ENCODE results near the gene C5orf15. TPM values are rescaled to one million over a fixed set of nuclear protein-coding genes. Genes with fewer than 3 reads are reported as not detected.

Gene C5orf15
- total and polyA plus RNA-seq, 9 of the 15 experiments (the other 6 are each of a cell fraction or from before 2014, with no cell fraction given), result 23.3 to 50.7 (median 35.5) TPM

DNA sequence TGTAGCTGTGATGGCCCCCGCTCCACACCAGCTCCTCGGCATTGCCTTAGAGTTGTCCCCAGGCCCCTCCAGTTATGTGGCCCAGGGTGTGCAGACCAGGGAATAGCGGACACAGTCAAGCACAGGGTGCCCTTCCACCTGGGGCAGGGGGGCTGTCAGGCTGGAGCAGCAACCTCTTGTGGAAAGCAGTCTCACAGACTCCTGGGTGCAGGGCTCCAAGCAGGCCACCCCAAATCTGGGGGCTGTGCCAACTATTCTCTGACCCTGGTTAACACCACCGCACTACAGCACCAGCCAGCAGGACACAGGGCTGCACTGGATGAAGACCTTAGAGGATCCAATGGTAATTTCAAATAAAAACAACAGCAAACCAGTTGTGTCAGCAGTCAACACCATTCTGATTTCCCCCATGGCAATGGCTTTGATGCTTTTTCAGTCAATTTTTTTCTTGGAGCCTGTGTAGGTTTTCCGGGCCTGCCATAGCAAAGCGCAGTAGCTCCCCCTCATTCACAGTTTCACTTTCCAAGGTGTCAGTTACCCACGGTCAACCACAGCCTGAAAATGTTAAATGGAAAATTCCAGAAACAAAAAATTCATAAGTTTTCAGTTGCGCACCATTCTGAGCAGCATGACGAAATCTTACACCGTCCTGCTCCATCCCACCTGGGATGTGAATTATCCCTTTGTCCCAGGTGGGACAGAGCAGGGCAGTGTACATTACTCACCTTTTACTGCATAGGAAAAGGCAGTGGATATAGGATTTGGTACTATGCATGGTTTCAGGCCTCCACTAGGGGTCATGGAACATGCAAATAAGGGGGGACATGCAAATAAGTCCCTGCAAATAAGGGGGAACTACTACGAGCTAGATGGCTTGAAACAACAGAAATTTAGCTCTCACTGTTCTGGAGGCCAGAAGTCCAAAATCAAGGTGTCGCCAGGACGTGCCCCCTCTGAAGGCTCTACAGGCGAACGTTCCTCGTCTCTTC is 49.0 kb downstream of the C5orf15 start:
- Histone ChIP-seq H3K9me3 (replicated peaks; ENCODE audit: control insufficient read depth, insufficient read depth, low read depth, low read length) (no peaks in the 10 kb centered on the region), H3K4me2 (ENCODE audit: insufficient read depth, low read length) (no peak overlapping the region), H3K27ac (ENCODE audit: extremely low read depth, low read depth, low read length) (no peak overlapping the region), H3K9ac (ENCODE audit: insufficient read depth in 1 of 2, low read depth in 2 of 2, low read length in 2 of 2) (peak overlapping the region in 1 of 2 experiments; percentile 60; a peak in 1 of 4 replicates), H3K79me2 (ENCODE audit: control insufficient read depth, insufficient read depth, low read length) (no peaks in the 10 kb centered on the region), H3K9me1 (ENCODE audit: control insufficient read depth, insufficient read depth, low read length) (no peaks in the 10 kb centered on the region), H2AFZ (ENCODE audit: low read depth, low read length) (no peak overlapping the region), H3K4me1 (replicated peaks in 1 of 2; ENCODE audit: control insufficient read depth in 2 of 2, insufficient read depth in 2 of 2, low read length in 2 of 2) (peaks cover 3 to 10% of the 10 kb centered on the region in 2 experiments; a peak in 2 of 5 replicates), H3K4me3 (no peak overlapping the region), H3K27me3 (ENCODE audit: control insufficient read depth in 2 of 2, insufficient read depth in 2 of 2, low read length in 2 of 2) (no peaks in the 10 kb centered on the region), H4K20me1 (replicated peaks; ENCODE audit: control insufficient read depth, insufficient read depth, low read length) (no peaks in the 10 kb centered on the region), H3K36me3 (ENCODE audit: control insufficient read depth, insufficient read depth, low read length) (no peaks in the 10 kb centered on the region)
- POLR2A ChIA-PET, result interaction anchor here (1.1 kb wide), 1 partner anchor 11 kb away, joined by 3 read pairs; no protein-coding TSS in a partner anchor
- TF ChIP-seq, protein P1, sequence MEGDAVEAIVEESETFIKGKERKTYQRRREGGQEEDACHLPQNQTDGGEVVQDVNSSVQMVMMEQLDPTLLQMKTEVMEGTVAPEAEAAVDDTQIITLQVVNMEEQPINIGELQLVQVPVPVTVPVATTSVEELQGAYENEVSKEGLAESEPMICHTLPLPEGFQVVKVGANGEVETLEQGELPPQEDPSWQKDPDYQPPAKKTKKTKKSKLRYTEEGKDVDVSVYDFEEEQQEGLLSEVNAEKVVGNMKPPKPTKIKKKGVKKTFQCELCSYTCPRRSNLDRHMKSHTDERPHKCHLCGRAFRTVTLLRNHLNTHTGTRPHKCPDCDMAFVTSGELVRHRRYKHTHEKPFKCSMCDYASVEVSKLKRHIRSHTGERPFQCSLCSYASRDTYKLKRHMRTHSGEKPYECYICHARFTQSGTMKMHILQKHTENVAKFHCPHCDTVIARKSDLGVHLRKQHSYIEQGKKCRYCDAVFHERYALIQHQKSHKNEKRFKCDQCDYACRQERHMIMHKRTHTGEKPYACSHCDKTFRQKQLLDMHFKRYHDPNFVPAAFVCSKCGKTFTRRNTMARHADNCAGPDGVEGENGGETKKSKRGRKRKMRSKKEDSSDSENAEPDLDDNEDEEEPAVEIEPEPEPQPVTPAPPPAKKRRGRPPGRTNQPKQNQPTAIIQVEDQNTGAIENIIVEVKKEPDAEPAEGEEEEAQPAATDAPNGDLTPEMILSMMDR (IDR thresholded peaks at IDR 0.05 in 2 of 3, conservative IDR thresholded peaks at IDR 0.05 in 1 of 3; ENCODE audit: insufficient read depth in 2 of 3, low read depth in 1 of 3, low read length in 3 of 3), result peak in 2 of 3 experiments; percentile 24 to 44; a peak in 4 of 6 replicates
- no peak for TF ChIP-seq NBN (IDR thresholded peaks at IDR 0.05; ENCODE audit: low read depth)
- TF ChIP-seq, protein P2, sequence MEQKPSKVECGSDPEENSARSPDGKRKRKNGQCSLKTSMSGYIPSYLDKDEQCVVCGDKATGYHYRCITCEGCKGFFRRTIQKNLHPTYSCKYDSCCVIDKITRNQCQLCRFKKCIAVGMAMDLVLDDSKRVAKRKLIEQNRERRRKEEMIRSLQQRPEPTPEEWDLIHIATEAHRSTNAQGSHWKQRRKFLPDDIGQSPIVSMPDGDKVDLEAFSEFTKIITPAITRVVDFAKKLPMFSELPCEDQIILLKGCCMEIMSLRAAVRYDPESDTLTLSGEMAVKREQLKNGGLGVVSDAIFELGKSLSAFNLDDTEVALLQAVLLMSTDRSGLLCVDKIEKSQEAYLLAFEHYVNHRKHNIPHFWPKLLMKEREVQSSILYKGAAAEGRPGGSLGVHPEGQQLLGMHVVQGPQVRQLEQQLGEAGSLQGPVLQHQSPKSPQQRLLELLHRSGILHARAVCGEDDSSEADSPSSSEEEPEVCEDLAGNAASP (IDR thresholded peaks at IDR 0.05), result no peak
- TF ChIP-seq, protein P3, sequence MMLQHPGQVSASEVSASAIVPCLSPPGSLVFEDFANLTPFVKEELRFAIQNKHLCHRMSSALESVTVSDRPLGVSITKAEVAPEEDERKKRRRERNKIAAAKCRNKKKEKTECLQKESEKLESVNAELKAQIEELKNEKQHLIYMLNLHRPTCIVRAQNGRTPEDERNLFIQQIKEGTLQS (IDR thresholded peaks at IDR 0.05), result no peak
- TF ChIP-seq, protein P3 (CRISPR knock-in tag; conservative IDR thresholded peaks at IDR 0.05), result no peak
- no peak for TF ChIP-seq ASH1L (IDR thresholded peaks at IDR 0.05; ENCODE audit: borderline replicate concordance, low read depth, partially characterized antibody)
- no peak for TF ChIP-seq ELF2 (CRISPR knock-in tag; IDR thresholded peaks at IDR 0.05)
- TF ChIP-seq BRF1 (IDR thresholded peaks at IDR 0.05; ENCODE audit: borderline replicate concordance, extremely low read depth, insufficient read length), result no peak
- TF ChIP-seq RAD21 (CRISPR knock-in tag; conservative IDR thresholded peaks at IDR 0.05 in 1 of 2, IDR thresholded peaks at IDR 0.05 in 1 of 2), result peak in 1 of 2 experiments; percentile 18; a peak in 1 of 4 replicates
- no peak for TF ChIP-seq PHF21A (IDR thresholded peaks at IDR 0.05; ENCODE audit: borderline replicate concordance, low read depth)
- TF ChIP-seq MBD2 (IDR thresholded peaks at IDR 0.05; ENCODE audit: borderline replicate concordance, low read depth), result no peak
- no peak for TF ChIP-seq NR2F6 (CRISPR knock-in tag; IDR thresholded peaks at IDR 0.05)
- TF ChIP-seq, protein P4, sequence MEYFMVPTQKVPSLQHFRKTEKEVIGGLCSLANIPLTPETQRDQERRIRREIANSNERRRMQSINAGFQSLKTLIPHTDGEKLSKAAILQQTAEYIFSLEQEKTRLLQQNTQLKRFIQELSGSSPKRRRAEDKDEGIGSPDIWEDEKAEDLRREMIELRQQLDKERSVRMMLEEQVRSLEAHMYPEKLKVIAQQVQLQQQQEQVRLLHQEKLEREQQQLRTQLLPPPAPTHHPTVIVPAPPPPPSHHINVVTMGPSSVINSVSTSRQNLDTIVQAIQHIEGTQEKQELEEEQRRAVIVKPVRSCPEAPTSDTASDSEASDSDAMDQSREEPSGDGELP (CRISPR knock-in tag; IDR thresholded peaks at IDR 0.05; ENCODE audit: borderline replicate concordance), result no peak
- no peak for TF ChIP-seq NFE2 (IDR thresholded peaks at IDR 0.05; ENCODE audit: low read depth)
- intact Hi-C loops (cut with micrococcal nuclease), result no loop called here
- DNase-seq (ENCODE audit: extremely low read depth in 1 of 4, low spot score in 3 of 4) (no peak), FAIRE-seq (peak; percentile 44), ATAC-seq (peak; percentile 60)
- BruUV-seq (replicated peaks), result no TSS peak
- CTCF ChIA-PET (ENCODE audit: low intra/inter-chr PET ratio), result no interaction called here
- 54% methylated on average over 16 of the region's 16 CpGs for WGBS (ENCODE audit: insufficient coverage, low coverage, missing lambda C conversion rate)
- in situ Hi-C loops (cut with MboI), result no loop called here

Measured in K562 (cell line).